HCT116 (cell line): ENCODE data around the gene OR10H4.

Experiments
- ELF1 ChIP-seq: IDR thresholded peaks from 2 replicates; pipeline ENCODE4 v1.6.1; 2012; ENCODE audit warnings: low read depth, borderline replicate concordance
- EZH2phosphoT487 ChIP-seq: fragments of 200-600 bp; IDR thresholded peaks from 2 replicates; pipeline ENCODE4 v1.6.1; 2018; ENCODE audit warnings: antibody characterized with exemption, borderline replicate concordance
- POLR2A ChIP-seq: IDR thresholded peaks from 2 replicates; pipeline ENCODE4 v1.7.0; 2011; ENCODE audit warnings: borderline replicate concordance; ENCODE audit not compliant: insufficient read depth, insufficient read length; ENCODE audit errors: extremely low read depth
- POLR2AphosphoS5 ChIP-seq: IDR thresholded peaks from 2 replicates; pipeline ENCODE4 v1.6.1; 2011; ENCODE audit warnings: mild to moderate bottlenecking, low read depth, low read length, moderate library complexity
- RAD21 ChIP-seq: IDR thresholded peaks from 2 replicates; pipeline ENCODE4 v1.6.1; 2012; ENCODE audit warnings: low read depth, mild to moderate bottlenecking
- SP1 ChIP-seq: IDR thresholded peaks from 2 replicates; pipeline ENCODE4 v1.6.1; 2012; ENCODE audit warnings: low read depth
- TCF7L2 ChIP-seq: IDR thresholded peaks from 2 replicates; pipeline ENCODE4 v1.7.0; 2011; ENCODE audit warnings: borderline replicate concordance, inconsistent platforms; ENCODE audit not compliant: insufficient read depth, insufficient read length; ENCODE audit errors: extremely low read depth
- ZNF274 ChIP-seq: fragments of 200-500 bp; sonication (Bioruptor generic); IDR thresholded peaks from 2 replicates; pipeline ENCODE4 v1.6.1; 2014; ENCODE audit warnings: mild to moderate bottlenecking, low read depth, low read length, inconsistent platforms
- TF ChIP-seq, protein P1 (sequence below), 3 experiments: fragments of 200-600 bp in 1 of 3; sonication (generic) in 1 of 3; IDR thresholded peaks in 2 of 3; conservative IDR thresholded peaks in 1 of 3; 2 replicates each; pipeline ENCODE4 v1.5.1; 2012 to 2017; ENCODE audit warnings: low read depth in 2 of 3, low read length in 2 of 3, antibody characterized with exemption in 1 of 3, borderline replicate concordance in 1 of 3, control low read depth in 1 of 3, mild to moderate bottlenecking in 1 of 3, mixed read lengths in 1 of 3, mixed run types in 1 of 3, moderate library complexity in 1 of 3; ENCODE audit not compliant: insufficient read depth in 1 of 3
- TF ChIP-seq, protein P2 (sequence below): IDR thresholded peaks from 2 replicates; pipeline ENCODE4 v1.6.1; 2012; ENCODE audit warnings: low read depth
- TF ChIP-seq, protein P3 (sequence below): IDR thresholded peaks from 2 replicates; pipeline ENCODE4 v1.6.1; 2012

DNA sequence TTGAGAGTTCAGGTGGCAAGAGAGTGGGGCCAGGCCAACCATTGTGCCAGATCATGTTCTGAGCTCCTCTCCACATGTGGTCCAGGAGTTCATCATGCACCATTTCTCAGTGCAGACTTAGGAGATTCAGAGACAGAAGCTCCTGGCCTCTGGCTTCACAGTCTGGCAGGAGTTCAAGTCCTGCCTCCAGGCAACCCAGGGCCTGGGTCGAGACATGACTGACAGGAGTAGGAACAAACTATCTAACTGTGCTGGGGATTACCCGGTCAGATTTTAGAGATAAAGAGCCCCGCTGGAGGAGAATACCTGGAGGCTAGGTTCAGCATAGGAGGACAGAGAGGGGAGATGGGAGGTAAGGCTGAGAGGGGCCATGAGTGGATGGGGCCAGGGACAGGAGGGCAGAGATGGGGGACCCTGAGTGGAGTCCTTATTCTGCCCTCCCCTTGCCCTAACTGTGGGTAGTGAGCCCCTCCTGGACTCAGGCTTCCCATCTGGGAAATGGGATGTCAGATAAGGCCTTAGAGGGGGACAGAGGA is 13.6 kb upstream of the OR10H4 start:
- TF ChIP-seq ELF1 (no peak), SP1 (no peak), ZNF274 (no peak), POLR2A (no peak), EZH2phosphoT487 (no peak), TCF7L2 (no peak), RAD21 (no peak), POLR2AphosphoS5 (no peak)
- TF ChIP-seq, protein P1, sequence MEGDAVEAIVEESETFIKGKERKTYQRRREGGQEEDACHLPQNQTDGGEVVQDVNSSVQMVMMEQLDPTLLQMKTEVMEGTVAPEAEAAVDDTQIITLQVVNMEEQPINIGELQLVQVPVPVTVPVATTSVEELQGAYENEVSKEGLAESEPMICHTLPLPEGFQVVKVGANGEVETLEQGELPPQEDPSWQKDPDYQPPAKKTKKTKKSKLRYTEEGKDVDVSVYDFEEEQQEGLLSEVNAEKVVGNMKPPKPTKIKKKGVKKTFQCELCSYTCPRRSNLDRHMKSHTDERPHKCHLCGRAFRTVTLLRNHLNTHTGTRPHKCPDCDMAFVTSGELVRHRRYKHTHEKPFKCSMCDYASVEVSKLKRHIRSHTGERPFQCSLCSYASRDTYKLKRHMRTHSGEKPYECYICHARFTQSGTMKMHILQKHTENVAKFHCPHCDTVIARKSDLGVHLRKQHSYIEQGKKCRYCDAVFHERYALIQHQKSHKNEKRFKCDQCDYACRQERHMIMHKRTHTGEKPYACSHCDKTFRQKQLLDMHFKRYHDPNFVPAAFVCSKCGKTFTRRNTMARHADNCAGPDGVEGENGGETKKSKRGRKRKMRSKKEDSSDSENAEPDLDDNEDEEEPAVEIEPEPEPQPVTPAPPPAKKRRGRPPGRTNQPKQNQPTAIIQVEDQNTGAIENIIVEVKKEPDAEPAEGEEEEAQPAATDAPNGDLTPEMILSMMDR (IDR thresholded peaks at IDR 0.05 in 2 of 3, conservative IDR thresholded peaks at IDR 0.05 in 1 of 3; ENCODE audit: borderline replicate concordance in 1 of 3, insufficient read depth in 1 of 3, low read depth in 2 of 3, low read length in 2 of 3), result no peak
- TF ChIP-seq, protein P2, sequence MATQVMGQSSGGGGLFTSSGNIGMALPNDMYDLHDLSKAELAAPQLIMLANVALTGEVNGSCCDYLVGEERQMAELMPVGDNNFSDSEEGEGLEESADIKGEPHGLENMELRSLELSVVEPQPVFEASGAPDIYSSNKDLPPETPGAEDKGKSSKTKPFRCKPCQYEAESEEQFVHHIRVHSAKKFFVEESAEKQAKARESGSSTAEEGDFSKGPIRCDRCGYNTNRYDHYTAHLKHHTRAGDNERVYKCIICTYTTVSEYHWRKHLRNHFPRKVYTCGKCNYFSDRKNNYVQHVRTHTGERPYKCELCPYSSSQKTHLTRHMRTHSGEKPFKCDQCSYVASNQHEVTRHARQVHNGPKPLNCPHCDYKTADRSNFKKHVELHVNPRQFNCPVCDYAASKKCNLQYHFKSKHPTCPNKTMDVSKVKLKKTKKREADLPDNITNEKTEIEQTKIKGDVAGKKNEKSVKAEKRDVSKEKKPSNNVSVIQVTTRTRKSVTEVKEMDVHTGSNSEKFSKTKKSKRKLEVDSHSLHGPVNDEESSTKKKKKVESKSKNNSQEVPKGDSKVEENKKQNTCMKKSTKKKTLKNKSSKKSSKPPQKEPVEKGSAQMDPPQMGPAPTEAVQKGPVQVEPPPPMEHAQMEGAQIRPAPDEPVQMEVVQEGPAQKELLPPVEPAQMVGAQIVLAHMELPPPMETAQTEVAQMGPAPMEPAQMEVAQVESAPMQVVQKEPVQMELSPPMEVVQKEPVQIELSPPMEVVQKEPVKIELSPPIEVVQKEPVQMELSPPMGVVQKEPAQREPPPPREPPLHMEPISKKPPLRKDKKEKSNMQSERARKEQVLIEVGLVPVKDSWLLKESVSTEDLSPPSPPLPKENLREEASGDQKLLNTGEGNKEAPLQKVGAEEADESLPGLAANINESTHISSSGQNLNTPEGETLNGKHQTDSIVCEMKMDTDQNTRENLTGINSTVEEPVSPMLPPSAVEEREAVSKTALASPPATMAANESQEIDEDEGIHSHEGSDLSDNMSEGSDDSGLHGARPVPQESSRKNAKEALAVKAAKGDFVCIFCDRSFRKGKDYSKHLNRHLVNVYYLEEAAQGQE, result no peak
- TF ChIP-seq, protein P3, sequence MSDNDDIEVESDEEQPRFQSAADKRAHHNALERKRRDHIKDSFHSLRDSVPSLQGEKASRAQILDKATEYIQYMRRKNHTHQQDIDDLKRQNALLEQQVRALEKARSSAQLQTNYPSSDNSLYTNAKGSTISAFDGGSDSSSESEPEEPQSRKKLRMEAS, result no peak
